HEK293 (cell line): ENCODE results near the gene CLDND1.

ENCODE experiments used
- EGR2 ChIP-seq: fragments of 450-650 bp; formaldehyde crosslinking; IDR thresholded peaks from 2 replicates; pipeline ENCODE4 v1.5.1; 2016; ENCODE audit warnings: low read depth, missing biosample characterization, missing genetic modification characterization
- HOXC10 ChIP-seq: sonication (generic); formaldehyde crosslinking; IDR thresholded peaks from 2 replicates; pipeline ENCODE4 v1.8.1; 2023; ENCODE audit warnings: mild to moderate bottlenecking, missing genetic modification reagents
- KLF10 ChIP-seq: fragments of 450-650 bp; IDR thresholded peaks from 2 replicates; pipeline ENCODE4 v1.5.1; 2018; ENCODE audit warnings: missing biosample characterization, mild to moderate bottlenecking, missing genetic modification characterization
- MYNN ChIP-seq: fragments of 450-650 bp; formaldehyde crosslinking; IDR thresholded peaks from 2 replicates; pipeline ENCODE4 v1.5.1; 2016; ENCODE audit warnings: missing biosample characterization, missing genetic modification characterization, borderline replicate concordance
- SALL2 ChIP-seq: fragments of 450-650 bp; formaldehyde crosslinking; IDR thresholded peaks from 2 replicates; pipeline ENCODE4 v1.5.0; 2017; ENCODE audit warnings: missing biosample characterization, mild to moderate bottlenecking, missing genetic modification characterization, borderline replicate concordance
- WT1 ChIP-seq: fragments of 450-650 bp; formaldehyde crosslinking; IDR thresholded peaks from 2 replicates; pipeline ENCODE4 v1.5.1; 2016; ENCODE audit warnings: missing biosample characterization, missing genetic modification characterization
- YY1 ChIP-seq: fragments of 450-650 bp; formaldehyde crosslinking; IDR thresholded peaks from 2 replicates; pipeline ENCODE4 v1.5.1; 2018; ENCODE audit warnings: missing biosample characterization, missing genetic modification characterization
- ZNF114 ChIP-seq: fragments of 450-650 bp; formaldehyde crosslinking; IDR thresholded peaks from 2 replicates; pipeline ENCODE4 v1.5.0; 2017; ENCODE audit warnings: missing biosample characterization, missing genetic modification characterization
- ZNF157 ChIP-seq: fragments of 450-650 bp; formaldehyde crosslinking; IDR thresholded peaks from 2 replicates; pipeline ENCODE4 v1.5.1; 2016; ENCODE audit warnings: missing biosample characterization, missing genetic modification characterization
- ZNF174 ChIP-seq: fragments of 450-650 bp; formaldehyde crosslinking; IDR thresholded peaks from 2 replicates; pipeline ENCODE4 v1.5.0; 2017; ENCODE audit warnings: missing biosample characterization, mild to moderate bottlenecking, missing genetic modification characterization
- ZNF211 ChIP-seq: fragments of 450-650 bp; formaldehyde crosslinking; IDR thresholded peaks from 2 replicates; pipeline ENCODE4 v1.5.1; 2016; ENCODE audit warnings: low read depth, missing biosample characterization, missing genetic modification characterization
- ZNF274 ChIP-seq, 2 experiments: fragments of 200-500 bp in 1 of 2; fragments of 450-650 bp in 1 of 2; sonication (Bioruptor generic) in 1 of 2; formaldehyde crosslinking in 1 of 2; IDR thresholded peaks; 2 replicates each; pipeline versions ENCODE4 v1.5.1 to v1.6.1; 2014 to 2016; ENCODE audit warnings: borderline replicate concordance in 1 of 2, inconsistent platforms in 1 of 2, low read length in 1 of 2, missing biosample characterization in 1 of 2, missing genetic modification characterization in 1 of 2
- ZNF324 ChIP-seq: fragments of 450-650 bp; formaldehyde crosslinking; IDR thresholded peaks from 2 replicates; pipeline ENCODE4 v1.5.1; 2016; ENCODE audit warnings: missing biosample characterization, missing genetic modification characterization
- ZNF341 ChIP-seq: fragments of 450-650 bp; formaldehyde crosslinking; IDR thresholded peaks from 2 replicates; pipeline ENCODE4; 2016; ENCODE audit warnings: low read depth, missing biosample characterization, missing genetic modification characterization
- ZNF394 ChIP-seq: fragments of 450-650 bp; formaldehyde crosslinking; IDR thresholded peaks from 2 replicates; pipeline ENCODE4 v1.5.1; 2016; ENCODE audit warnings: missing biosample characterization, missing genetic modification characterization, mild to moderate bottlenecking, moderate library complexity, borderline replicate concordance
- ZNF416 ChIP-seq: fragments of 450-650 bp; formaldehyde crosslinking; IDR thresholded peaks from 2 replicates; pipeline ENCODE4 v1.5.1; 2016; ENCODE audit warnings: missing biosample characterization, missing genetic modification characterization
- ZNF48 ChIP-seq: fragments of 450-650 bp; formaldehyde crosslinking; IDR thresholded peaks from 2 replicates; pipeline ENCODE4 v1.5.1; 2016; ENCODE audit warnings: missing biosample characterization, missing genetic modification characterization
- ZNF560 ChIP-seq: fragments of 450-650 bp; formaldehyde crosslinking; IDR thresholded peaks from 2 replicates; pipeline ENCODE4 v1.5.1; 2017; ENCODE audit warnings: missing biosample characterization, missing genetic modification characterization, borderline replicate concordance
- ZNF585B ChIP-seq: fragments of 450-650 bp; formaldehyde crosslinking; IDR thresholded peaks from 2 replicates; pipeline ENCODE4 v1.5.1; 2016; ENCODE audit warnings: missing biosample characterization, missing genetic modification characterization
- ZNF596 ChIP-seq: fragments of 450-650 bp; IDR thresholded peaks from 2 replicates; pipeline ENCODE4 v1.5.0; 2018; ENCODE audit warnings: missing biosample characterization, mild to moderate bottlenecking, missing genetic modification characterization, moderate library complexity
- ZNF600 ChIP-seq: fragments of 450-650 bp; formaldehyde crosslinking; IDR thresholded peaks from 2 replicates; pipeline ENCODE4 v1.5.1; 2016; ENCODE audit warnings: missing biosample characterization, missing genetic modification characterization
- ZNF610 ChIP-seq: fragments of 450-650 bp; formaldehyde crosslinking; IDR thresholded peaks from 2 replicates; pipeline ENCODE4 v1.5.1; 2016; ENCODE audit warnings: missing biosample characterization, missing genetic modification characterization, borderline replicate concordance
- ZNF664 ChIP-seq: fragments of 450-650 bp; formaldehyde crosslinking; IDR thresholded peaks from 2 replicates; pipeline ENCODE4 v1.5.1; 2016; ENCODE audit warnings: missing biosample characterization, missing genetic modification characterization
- ZNF707 ChIP-seq: fragments of 450-650 bp; formaldehyde crosslinking; IDR thresholded peaks from 2 replicates; pipeline ENCODE4 v1.5.1; 2016; ENCODE audit warnings: missing biosample characterization, missing genetic modification characterization
- ZNF76 ChIP-seq: fragments of 450-650 bp; formaldehyde crosslinking; IDR thresholded peaks from 2 replicates; pipeline ENCODE4; 2016; ENCODE audit warnings: low read depth, missing biosample characterization, missing genetic modification characterization, borderline replicate concordance
- ZNF768 ChIP-seq: fragments of 450-650 bp; formaldehyde crosslinking; IDR thresholded peaks from 2 replicates; pipeline ENCODE4 v1.5.1; 2018; ENCODE audit warnings: missing biosample characterization, mild to moderate bottlenecking, missing genetic modification characterization
- ZNF837 ChIP-seq: fragments of 450-650 bp; formaldehyde crosslinking; IDR thresholded peaks from 2 replicates; pipeline ENCODE4 v1.5.1; 2016; ENCODE audit warnings: missing biosample characterization, missing genetic modification characterization
- TF ChIP-seq, protein P1 (sequence below): fragments of 450-650 bp; formaldehyde crosslinking; IDR thresholded peaks from 2 replicates; pipeline ENCODE4 v1.5.1; 2016; ENCODE audit warnings: missing biosample characterization, missing genetic modification characterization
- TF ChIP-seq, protein P2 (sequence below): fragments of 450-650 bp; formaldehyde crosslinking; IDR thresholded peaks from 2 replicates; pipeline ENCODE4 v1.5.1; 2016; ENCODE audit warnings: missing biosample characterization, missing genetic modification characterization
- TF ChIP-seq, protein P3 (sequence below): sonication (generic); formaldehyde crosslinking; IDR thresholded peaks from 2 replicates; pipeline ENCODE4 v1.8.1; 2022; ENCODE audit warnings: mild to moderate bottlenecking, moderate library complexity, missing genetic modification reagents
- TF ChIP-seq, protein P4 (sequence below): fragments of 450-650 bp; formaldehyde crosslinking; IDR thresholded peaks from 2 replicates; pipeline ENCODE4 v1.5.1; 2016; ENCODE audit warnings: missing biosample characterization, missing genetic modification characterization
- TF ChIP-seq, protein P5 (sequence below): fragments of 450-650 bp; formaldehyde crosslinking; IDR thresholded peaks from 2 replicates; pipeline ENCODE4 v1.5.1; 2016; ENCODE audit warnings: missing biosample characterization, missing genetic modification characterization

The CLDND1 gene

DNA sequence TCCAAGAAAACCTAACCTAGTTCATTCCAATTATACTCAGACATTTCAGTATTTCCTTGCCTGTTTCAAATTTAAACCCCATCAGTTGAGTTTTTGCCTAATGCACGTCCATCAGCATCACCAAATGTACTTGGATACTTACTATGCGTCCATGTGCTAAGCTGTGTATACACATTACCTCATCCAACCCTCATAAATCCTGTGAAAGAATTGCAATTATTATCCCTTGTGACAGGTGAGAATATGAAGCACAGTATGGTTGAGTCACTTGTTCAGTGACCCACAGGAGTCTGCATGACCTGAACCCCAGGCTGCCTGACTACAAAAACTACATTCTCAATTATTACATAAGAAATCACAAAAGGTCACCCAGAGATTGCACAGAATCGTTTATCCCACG lies 22.7 kb downstream of the CLDND1 start (continued):
- TF ChIP-seq, protein P1, sequence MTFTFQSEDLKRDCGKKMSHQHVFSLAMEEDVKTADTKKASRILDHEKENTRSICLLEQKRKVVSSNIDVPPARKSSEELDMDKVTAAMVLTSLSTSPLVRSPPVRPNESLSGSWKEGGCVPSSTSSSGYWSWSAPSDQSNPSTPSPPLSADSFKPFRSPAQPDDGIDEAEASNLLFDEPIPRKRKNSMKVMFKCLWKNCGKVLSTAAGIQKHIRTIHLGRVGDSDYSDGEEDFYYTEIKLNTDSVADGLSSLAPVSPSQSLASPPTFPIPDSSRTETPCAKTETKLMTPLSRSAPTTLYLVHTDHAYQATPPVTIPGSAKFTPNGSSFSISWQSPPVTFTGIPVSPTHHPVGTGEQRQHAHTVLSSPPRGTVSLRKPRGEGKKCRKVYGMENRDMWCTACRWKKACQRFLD (tag by site-specific recombination), result no peak
- TF ChIP-seq ZNF610 (tag by site-specific recombination) (no peak), KLF10 (tag by site-specific recombination) (peak; percentile 46; the same call in 1 of the 2 replicates), EGR2 (no peak), HOXC10 (no peak), SALL2 (tag by site-specific recombination) (no peak), ZNF394 (tag by site-specific recombination) (peak; percentile 50; the same call in 1 of the 2 replicates), ZNF596 (no peak), ZNF157 (no peak), ZNF707 (no peak), YY1 (tag by site-specific recombination) (no peak), ZNF274 (IDR thresholded peaks at IDR 0.05; ENCODE audit: low read length) (no peak), ZNF274 (tag by site-specific recombination; IDR thresholded peaks at IDR 0.05; ENCODE audit: borderline replicate concordance) (no peak), ZNF211 (tag by site-specific recombination) (no peak), MYNN (tag by site-specific recombination) (no peak), ZNF664 (tag by site-specific recombination) (peak; percentile 27; the same call in 1 of the 2 replicates), ZNF585B (tag by site-specific recombination) (no peak), ZNF324 (tag by site-specific recombination) (no peak), ZNF600 (tag by site-specific recombination) (no peak), ZNF174 (tag by site-specific recombination) (no peak), ZNF768 (tag by site-specific recombination) (no peak), ZNF560 (tag by site-specific recombination) (no peak), WT1 (no peak), ZNF114 (tag by site-specific recombination) (no peak), ZNF416 (tag by site-specific recombination) (no peak), ZNF48 (no peak), ZNF341 (no peak), ZNF76 (0 out of 2 replicates have a peak, but pooled peaks have one; percentile 30), ZNF837 (tag by site-specific recombination) (no peak)
- TF ChIP-seq, protein P2, sequence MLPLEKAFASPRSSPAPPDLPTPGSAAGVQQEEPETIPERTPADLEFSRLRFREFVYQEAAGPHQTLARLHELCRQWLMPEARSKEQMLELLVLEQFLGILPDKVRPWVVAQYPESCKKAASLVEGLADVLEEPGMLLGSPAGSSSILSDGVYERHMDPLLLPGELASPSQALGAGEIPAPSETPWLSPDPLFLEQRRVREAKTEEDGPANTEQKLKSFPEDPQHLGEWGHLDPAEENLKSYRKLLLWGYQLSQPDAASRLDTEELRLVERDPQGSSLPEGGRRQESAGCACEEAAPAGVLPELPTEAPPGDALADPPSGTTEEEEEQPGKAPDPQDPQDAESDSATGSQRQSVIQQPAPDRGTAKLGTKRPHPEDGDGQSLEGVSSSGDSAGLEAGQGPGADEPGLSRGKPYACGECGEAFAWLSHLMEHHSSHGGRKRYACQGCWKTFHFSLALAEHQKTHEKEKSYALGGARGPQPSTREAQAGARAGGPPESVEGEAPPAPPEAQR, result no peak
- TF ChIP-seq, protein P3, sequence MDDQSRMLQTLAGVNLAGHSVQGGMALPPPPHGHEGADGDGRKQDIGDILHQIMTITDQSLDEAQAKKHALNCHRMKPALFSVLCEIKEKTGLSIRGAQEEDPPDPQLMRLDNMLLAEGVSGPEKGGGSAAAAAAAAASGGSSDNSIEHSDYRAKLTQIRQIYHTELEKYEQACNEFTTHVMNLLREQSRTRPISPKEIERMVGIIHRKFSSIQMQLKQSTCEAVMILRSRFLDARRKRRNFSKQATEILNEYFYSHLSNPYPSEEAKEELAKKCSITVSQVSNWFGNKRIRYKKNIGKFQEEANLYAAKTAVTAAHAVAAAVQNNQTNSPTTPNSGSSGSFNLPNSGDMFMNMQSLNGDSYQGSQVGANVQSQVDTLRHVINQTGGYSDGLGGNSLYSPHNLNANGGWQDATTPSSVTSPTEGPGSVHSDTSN (CRISPR knock-in tag), result no peak
- TF ChIP-seq, protein P4, sequence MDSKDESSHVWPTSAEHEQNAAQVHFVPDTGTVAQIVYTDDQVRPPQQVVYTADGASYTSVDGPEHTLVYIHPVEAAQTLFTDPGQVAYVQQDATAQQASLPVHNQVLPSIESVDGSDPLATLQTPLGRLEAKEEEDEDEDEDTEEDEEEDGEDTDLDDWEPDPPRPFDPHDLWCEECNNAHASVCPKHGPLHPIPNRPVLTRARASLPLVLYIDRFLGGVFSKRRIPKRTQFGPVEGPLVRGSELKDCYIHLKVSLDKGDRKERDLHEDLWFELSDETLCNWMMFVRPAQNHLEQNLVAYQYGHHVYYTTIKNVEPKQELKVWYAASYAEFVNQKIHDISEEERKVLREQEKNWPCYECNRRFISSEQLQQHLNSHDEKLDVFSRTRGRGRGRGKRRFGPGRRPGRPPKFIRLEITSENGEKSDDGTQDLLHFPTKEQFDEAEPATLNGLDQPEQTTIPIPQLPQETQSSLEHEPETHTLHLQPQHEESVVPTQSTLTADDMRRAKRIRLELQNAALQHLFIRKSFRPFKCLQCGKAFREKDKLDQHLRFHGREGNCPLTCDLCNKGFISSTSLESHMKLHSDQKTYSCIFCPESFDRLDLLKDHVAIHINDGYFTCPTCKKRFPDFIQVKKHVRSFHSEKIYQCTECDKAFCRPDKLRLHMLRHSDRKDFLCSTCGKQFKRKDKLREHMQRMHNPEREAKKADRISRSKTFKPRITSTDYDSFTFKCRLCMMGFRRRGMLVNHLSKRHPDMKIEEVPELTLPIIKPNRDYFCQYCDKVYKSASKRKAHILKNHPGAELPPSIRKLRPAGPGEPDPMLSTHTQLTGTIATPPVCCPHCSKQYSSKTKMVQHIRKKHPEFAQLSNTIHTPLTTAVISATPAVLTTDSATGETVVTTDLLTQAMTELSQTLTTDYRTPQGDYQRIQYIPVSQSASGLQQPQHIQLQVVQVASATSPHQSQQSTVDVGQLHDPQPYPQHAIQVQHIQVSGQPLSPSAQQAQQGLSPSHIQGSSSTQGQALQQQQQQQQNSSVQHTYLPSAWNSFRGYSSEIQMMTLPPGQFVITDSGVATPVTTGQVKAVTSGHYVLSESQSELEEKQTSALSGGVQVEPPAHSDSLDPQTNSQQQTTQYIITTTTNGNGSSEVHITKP, result peak; percentile 61; the same call in 1 of the 2 replicates
- TF ChIP-seq, protein P5, sequence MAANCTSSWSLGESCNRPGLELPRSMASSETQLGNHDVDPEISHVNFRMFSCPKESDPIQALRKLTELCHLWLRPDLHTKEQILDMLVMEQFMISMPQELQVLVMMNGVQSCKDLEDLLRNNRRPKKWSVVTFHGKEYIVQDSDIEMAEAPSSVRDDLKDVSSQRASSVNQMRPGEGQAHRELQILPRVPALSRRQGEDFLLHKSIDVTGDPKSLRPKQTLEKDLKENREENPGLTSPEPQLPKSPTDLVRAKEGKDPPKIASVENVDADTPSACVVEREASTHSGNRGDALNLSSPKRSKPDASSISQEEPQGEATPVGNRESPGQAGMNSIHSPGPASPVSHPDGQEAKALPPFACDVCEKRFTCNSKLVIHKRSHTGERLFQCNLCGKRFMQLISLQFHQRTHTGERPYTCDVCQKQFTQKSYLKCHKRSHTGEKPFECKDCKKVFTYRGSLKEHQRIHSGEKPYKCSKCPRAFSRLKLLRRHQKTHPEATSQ (tag by site-specific recombination), result no peak
